Measurements from ENCODE around the gene TRMT112. TPM values are rescaled to one million over a fixed set of nuclear protein-coding genes. Genes with fewer than 3 reads are reported as not detected.
A peak's percentile ranks its signal among the peaks of the same experiment; 100 is the strongest.

Gene TRMT112
- 181 TPM for polyA plus RNA-seq (2013, experiment 1 of 2; ENCODE audit: insufficient read length)
- polyA plus RNA-seq (2013, experiment 2 of 2; ENCODE audit: insufficient read length): 154 TPM

DNA sequence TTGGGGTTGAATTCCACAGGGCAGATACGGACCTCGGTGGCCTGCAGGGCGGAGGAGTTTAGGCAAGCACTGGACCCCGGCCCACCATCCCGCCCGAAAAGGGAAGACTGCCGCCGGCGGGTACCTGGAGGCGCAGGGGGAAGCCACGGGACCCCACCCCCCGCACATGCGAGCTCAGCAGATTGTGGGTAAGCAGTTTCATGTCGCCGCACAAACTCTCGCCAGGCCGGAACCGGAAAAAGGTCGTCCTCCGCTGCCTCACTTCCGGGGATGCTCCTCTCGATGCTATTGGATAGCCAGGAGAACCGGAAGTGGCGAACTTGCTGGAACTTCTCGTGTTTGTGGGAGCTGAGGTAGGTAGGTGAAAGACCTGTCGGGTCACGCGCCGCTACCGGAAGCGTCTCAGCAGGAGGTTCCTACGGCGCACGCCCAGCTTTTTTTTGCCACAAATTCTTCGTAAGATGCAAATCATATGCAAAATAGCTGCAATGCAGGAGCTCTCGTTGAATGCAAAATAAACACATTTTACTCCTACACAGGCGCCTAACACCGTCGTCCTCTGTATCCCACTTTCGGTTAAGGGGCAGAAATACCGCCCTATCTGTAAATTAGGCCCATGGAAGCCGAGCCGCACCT lies at the start of gene TRMT112:
Gene TRMT112, minus strand, starts transcription at position 235 of the 636 bp plus-strand sequence. Its CDS starts 33 bp downstream, at position 202.
- DNase-seq: peak; percentile 97

DNA sequence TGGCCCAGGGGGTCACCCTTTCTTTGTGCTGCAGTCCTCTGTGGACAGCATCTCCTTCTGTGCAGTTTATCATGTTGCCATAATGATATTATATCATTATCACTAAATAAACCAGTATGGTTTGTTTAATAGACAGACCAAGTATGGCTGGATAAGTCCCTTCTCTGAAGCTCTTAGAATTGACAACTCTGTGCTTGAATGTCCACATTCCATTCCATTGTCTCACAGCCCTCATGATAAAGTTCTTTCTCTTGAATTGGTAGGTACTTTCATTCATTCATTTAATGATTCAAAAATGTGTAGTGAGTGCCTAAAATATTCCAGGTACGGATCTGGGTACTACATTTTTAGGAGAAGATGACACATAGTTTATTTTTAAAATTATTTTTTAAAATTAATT lies 49.4 kb upstream of the TRMT112 start:
- DNase-seq: no peak

DNA sequence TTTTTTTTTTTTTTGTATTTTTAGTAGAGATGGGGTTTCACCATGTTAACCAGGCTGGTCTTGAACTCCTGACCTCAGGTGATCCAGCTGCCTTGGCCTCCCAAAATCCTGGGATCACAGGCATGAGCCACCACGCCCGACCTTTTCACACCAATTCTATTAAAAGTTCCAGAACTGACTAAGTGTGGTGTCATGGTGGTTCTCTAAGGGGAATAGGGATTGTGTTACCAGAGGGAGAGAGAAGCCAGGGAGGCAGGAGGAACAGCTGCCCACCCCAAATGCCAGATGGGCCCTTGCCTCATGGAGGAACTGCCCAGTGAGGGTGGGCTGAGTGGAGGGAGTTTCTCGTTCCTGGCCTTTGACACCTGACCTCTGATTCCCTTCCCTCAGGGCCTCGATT lies 47.6 kb upstream of the TRMT112 start:
- DNase-seq: no peak

DNA sequence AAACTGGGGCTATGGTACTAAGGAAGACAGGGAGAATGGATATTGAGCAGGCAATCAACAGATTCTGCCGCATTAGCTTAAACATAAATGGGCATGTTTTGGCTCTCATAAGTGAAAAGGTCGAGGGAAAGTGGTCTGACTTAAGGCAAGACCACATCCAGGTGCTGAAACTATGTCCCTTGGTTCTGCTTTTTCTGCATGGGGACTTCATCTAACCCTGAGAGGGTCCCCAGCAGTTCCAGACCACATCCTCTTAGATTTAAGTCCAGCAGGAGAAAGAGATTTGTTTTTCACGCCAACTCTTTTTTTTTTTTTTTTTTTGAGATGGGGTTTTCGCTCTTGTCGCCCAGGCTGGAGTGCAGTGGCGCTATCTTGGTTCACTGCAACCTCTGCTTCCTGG lies 47.1 kb upstream of the TRMT112 start:
- no peak for DNase-seq

DNA sequence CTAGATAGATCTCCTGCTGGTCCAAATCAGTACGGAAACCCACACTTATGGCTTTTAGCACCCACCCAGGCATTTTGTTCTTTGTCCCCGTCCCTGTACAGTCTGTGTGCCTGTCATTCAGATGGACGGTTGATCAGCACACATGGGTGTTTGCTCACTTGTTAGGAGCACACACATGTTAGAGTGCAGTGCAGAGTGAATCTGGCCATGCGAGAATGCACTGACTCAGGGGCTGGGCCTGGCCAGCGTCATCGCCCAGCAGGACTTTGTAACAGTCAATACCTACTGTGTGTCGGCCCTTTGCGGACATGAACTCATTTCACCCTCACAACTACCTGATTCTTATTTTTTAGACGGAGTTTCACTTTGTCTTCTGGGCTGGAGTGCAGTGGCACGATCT lies 45.0 kb upstream of the TRMT112 start:
- no peak for DNase-seq

DNA sequence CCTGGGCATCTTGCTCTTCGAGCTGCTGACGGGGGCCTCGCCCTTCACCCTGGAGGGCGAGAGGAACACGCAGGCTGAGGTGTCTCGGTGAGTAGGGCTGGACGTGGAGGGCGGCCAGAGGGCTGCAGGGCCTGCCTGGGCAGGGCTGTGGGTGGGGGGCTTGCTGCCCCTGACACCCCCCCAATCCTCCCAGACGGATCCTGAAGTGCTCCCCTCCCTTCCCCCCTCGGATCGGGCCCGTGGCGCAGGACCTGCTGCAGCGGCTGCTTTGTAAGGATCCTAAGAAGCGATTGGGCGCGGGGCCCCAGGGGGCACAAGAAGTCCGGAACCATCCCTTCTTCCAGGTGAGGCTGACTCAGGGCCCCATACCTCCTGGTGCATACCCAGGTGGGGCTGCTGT lies 44.3 kb upstream of the TRMT112 start:
- no peak for DNase-seq

DNA sequence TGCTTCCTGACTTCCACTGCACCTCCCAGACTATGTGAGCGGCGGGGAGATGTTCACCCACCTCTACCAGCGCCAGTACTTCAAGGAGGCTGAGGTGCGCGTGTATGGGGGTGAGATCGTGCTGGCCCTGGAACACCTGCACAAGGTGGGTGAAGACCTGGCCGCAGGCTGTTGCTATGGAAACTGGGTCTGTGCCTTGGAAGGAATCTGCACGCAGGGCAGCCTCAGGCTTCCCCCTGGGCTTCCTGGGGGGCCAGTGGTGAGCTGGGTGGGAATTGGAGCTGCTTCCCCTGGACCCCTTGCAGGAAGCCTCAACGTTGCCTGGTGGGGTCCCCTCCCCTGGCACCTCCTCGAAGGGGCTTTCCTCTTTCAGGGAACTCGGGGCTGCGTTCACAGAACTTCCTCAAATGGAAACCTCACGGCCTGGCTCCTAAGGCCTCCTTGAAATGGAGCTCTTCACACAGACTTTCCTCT lies 43.1 kb upstream of the TRMT112 start:
- no peak for DNase-seq

DNA sequence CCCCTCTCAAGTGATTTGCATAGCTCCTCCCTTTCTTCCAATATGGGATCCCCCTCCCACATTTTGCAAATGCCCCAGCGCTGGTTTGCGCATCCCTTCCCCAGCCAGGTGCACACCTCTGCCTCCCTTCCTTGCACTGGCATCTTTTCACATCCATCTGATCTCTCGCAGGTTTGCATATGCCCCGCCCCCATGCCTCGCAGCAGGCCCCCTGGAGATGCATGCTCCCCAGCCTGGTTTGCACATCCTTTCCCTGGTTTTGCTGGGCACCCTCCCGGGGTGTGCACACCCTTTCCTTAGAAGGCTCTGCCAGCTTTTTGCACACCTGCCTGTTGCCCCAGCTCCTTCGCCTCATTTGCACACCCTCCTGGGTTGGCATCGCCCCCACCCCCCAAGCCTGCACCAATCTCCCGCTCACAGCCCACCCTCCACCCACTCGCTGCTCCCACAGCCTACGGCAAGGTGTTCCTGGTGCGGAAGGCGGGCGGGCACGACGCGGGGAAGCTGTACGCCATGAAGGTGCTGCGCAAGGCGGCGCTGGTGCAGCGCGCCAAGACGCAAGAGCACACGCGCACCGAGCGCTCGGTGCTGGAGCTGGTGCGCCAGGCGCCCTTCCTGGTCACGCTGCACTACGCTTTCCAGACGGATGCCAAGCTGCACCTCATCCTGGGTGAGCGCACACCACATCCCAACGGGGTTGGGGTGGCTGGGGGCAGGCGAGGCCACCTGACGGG lies 42.5 kb upstream of the TRMT112 start:
- DNase-seq: no peak

DNA sequence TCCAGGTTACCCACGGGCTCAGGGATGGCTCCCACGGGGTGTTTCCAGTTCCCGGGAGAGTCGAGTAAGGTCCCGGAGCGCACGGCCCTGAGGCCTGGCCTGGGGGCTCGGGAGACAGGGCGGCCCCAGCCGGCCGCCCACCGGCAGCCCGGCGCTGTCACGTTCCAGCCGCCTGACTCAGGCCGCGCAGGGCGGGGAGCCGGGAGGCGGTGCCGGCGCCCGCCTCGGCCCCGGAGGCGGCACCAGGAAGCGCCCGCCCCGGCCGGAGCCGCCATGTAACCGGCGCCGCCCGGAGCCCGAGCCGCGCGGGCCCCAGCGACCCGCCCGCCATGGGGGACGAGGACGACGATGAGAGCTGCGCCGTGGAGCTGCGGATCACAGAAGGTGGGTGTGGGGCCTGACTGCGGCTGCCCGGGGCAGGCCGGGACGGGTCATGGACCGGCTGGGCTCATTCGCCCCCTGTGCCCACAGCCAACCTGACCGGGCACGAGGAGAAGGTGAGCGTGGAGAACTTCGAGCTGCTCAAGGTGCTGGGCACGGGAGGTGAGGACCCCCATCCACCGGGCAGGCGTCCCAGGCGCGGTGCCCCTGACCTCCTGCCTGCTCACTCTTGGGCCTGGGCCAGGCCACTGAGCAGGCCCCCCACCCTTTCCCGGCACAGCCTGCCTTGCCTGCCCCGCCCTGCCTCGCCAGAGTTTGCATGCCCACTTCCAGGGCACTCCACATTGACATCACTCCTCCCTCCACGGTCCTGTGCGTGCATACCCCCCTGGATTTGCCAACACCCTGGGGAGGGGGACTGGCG lies 41.8 kb upstream of the TRMT112 start, which contains the start of gene RPS6KA4:
Gene RPS6KA4, plus strand, starts transcription at position 256 of the 805 bp plus-strand sequence. Its CDS starts 74 bp downstream, at position 330.
- DNase-seq: peak; percentile 80

DNA sequence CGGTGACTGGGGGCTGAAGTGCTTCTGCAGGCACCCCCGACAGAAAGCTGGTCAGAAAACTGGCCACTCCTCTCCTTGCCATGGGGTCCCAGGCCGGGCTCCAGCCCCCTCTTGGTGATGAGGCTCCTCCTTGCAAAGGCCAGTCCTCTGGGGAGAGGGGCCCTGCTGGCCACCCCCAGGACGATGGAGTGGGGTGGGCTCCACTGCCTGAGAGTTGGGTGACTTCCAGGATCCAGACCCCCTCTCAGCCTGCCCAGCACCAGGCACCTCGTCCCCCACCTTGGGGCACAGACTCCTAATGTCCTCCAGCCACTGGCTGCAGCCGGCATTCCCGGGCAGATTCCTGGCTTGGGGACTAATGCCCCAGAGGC lies 41.2 kb upstream of the TRMT112 start:
- no peak for DNase-seq

DNA sequence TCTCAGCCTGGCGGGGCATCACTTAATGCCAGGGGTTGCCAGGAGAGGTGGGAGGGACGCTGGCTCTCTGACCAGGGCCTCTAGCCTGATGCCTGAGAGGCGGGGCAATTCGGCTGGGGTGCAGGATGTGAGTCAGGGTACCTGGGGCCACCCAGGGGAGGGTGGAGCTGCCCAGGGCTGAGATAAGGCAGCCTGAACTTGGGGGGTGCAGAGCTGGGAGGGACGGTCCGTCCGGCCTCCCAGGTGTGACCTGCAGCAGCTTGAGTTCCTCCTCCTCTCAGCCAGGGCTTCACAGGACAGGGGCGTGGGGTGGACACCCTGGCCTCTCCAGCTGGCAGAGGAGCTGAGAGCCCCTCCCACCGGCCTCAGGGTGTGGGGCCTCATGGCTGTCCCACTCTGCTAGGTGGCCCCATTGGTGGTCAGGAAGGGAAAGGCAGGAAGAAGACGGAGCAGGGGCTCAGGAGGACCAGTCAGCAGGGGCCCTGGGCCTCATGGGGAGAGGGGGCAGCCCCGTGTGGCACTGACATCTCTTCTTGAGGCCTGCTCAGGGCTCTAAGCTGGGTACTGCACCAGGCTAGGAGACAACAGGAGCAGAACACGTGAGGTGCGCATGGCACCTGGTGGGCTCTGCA lies 40.7 kb upstream of the TRMT112 start:
- DNase-seq: no peak

DNA sequence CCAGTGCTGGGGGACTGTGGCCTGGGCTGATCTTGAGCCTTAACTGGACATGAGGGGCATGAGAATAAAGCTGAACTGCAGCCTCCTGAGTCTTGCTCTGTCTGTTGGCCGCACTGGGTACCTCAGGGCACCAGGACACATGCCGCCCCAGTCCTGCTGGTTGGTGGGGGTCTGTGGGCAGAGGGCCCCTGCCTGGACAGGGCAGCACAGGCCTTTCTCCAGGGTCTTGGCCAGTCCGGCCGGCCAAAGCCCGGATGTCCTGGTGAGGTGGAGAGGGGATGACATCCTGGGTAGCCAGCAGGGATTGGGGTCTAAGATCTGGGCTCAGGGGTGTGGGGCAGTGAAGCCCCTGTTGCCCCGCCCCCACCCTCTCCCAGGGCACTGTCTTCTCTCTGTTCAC lies 40.1 kb upstream of the TRMT112 start:
- no peak for DNase-seq

DNA sequence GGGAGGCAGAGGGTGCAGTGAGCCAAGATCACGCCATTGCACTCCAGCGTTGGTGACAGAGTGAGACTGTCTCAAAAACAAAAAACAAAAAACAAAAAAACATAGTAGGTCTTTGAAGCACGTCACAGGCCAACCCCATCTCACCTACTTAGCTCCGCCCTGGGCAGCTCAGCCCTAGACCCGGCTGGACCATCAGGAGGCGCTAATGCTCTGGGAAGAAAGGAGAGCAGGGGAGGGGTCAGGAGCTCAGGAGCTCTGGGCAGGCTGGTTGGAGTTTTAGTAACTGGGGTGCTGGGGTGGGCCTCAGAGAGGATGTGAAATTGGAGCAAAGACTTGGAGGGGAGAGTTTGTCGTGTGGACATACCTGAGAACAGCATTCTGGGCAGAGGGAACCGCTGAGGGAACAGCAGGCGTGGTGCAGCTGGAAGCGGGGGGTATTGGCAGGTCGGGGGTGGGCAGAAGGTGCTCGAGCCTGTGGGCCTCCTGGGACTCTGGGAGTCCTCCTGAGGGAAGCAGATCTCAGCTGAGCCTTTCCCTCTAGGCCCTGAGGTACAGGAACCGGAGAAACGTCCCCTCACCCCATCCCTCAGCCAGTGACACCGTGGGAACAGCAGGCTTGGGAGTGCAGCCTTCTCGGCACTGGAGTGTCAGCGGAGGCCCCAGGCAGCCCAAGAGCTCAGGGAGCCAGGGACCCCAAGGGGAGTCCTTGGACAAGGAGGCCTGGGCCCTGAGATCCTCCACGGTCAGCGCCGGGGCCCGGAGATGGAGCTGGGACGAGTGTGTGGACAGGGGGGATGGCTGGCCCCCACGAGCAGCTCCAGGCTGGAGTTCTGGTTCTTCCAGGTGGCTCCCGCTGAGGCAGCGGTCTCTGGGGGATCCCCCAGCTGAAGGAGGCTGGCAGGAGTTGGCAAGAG lies 39.4 kb upstream of the TRMT112 start:
- DNase-seq: peak; percentile 52

DNA sequence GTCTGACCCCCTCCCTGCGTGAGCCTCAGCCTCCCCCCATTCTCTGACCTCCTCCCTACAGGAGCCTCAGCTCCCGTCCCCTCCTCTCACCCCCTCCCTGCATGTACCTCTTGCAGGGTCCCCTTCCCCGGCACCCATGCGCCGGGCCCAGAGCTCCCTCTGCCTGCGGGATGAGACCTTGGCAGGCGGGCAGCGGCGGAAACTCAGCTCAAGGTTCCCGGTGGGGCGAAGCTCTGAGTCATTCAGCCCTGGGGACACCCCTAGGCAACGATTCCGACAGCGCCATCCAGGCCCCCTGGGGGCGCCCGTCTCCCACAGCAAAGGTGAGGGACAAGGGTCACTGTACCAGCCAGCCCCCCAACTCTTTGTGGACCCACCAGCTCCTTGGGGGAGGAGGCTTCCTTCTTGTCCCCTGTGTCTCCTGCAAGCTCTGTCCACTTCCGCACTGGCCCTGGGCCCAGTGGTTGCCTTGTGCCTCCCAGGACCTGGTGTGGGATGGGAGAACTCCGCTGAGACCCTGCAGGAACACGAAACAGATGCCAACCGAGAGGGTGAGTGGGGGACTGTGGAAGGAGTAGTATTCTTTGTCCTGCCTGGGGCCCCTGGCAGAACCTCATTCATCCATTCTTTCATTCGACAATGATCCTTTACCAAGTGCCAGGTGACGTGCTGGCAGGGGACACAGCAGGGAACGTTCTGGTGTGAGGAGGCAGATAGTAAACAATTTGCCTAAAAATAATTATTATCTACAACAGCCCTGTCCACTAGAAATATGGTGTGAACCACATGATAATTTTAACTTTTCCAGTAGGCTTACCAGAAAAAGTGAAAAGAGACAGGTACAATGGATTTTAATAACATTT lies 38.0 kb upstream of the TRMT112 start:
- peak; percentile 84 for DNase-seq

DNA sequence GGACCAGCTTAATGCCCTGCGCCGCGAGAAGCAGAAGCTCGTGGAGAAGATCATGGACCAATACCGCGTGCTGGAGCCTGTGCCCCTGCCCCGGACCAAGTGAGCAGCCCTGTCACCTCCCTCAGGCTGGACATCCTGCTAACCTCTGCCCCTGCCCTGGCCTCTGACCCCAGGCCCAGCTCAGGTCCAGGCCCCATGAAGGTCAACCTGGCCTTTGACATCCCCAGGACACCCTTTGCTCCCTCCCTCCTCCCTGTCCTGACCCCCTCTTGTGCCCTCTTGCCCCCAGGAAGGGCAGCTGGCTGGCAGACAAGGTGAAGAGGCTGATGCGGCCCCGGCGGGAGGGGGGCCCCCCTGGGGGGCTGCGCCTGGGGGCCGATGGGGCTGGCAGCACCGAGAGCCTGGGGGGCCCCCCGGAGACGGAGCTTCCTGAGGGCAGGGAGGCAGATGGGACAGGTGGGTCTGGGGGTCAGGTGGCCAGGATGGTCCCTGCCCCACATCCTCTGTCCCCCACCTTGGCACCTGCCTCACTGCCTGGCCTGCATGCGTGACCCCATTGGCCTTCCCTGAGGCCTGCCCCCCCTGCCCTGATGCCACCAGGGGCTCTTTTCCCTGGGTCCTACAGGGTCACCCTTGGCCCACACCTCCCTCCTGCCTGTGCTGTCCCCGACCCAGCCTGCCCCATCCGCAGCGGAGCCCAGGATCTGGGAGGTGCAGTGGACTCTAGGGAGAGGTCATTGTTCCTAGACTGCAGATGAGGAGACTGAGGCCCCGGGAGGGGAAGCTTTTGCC lies 36.6 kb upstream of the TRMT112 start:
- DNase-seq: no peak

DNA sequence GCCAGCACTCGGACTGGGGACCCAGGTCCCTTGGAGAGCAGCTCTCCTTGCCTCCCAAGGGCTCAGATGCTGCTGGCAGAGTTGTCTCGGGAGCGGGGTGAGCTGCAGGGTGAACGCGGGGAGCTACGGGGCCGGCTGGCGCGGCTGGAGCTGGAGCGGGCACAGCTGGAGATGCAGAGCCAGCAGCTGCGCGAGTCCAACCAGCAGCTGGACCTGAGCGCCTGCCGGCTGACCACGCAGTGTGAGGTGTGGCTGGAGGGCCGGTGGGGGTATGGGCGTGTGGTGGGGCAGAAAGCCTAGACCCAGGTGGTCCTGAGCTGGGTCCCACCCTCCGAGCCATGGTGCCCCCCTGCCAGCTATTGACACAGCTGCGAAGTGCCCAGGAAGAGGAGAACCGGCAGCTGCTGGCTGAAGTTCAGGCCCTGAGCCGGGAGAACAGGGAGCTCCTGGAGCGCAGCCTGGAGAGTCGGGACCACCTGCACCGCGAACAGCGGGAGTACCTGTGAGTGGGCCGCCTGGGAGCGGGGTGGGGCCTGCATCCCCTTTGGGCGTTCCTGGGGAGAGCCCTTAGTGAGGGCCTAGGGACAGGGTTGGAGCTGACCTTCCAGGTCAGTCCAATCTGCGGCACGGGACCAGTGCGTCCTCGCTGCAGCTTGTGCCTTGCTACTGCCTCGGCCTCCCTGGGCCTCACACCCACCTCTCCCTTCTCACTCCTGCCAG lies 35.8 kb upstream of the TRMT112 start:
- no peak for DNase-seq

DNA sequence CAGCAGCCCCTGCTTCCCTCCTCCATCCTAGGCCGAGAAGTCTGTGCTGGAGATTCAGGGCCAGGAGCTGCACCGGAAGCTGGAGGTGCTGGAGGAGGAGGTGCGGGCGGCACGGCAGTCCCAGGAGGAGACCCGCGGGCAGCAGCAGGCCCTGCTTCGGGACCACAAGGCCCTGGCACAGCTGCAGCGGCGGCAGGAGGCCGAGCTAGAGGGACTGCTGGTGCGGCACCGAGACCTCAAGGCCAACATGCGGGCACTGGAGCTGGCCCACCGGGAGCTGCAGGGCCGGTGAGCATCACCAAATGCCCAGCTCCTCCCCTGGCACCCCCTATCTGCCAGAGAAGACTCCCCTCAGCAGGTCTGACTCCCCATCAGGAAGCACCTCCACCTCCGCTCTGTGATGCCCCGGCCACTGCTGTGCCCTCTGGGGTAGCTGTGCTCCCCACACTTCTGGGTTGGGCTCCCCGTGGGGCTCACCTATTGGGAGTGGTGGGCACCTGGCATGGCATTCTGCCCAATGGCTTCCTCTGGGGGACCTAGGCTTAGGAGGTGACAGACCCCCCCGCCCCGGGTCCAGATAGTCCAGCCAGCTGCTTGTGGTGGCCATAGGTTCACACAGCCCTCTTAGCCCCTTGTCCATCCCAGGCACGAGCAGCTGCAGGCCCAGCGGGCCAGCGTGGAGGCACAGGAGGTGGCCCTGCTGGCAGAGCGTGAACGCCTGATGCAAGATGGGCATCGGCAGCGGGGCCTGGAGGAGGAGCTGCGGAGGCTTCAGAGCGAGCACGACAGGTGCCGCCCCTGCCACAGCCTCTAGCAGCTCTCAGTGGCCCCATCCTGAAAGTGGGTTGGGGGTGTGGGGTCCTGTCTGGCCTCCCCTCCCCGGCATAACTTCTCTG lies 35.0 kb upstream of the TRMT112 start:
- DNase-seq: no peak

DNA sequence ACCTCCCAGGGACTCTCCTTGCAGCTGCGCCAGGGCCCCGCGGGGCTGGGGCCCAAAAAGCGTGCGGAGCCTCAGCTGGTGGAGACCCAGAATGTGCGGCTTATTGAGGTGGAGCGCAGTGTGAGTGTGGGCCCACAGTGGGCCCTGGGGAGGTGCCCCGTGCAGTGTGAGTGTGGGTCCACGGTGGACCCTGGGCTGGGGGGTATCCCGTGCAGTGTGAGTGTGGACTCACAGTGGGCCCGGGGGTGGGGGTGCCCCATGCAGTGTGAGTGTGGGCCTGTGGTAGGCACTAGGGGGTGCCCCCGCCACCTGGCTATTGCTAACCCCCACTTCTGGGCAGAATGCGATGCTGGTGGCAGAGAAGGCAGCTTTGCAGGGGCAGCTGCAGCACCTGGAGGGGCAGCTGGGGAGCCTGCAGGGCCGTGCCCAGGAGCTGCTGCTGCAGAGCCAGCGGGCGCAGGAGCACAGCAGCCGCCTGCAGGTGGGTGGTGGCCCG lies 33.8 kb upstream of the TRMT112 start:
- DNase-seq: no peak
